Measurements from ENCODE around the gene CHSY1. TPM values are rescaled to one million over a fixed set of nuclear protein-coding genes. Genes with fewer than 3 reads are reported as not detected.

CHSY1 gene
- total RNA-seq, 1 experiment from 2014 or later: 24.5 TPM

GRCh38 chr15:101158166-101159095 is 93.4 kb downstream of the CHSY1 start:
- DNase-seq (ENCODE audit: extremely low read depth, low read depth): no peak

GRCh38 chr15:101157721-101158120 is 94.1 kb downstream of the CHSY1 start:
- no peak for DNase-seq (ENCODE audit: extremely low read depth, low read depth)

GRCh38 chr15:101156509-101157159 is 95.2 kb downstream of the CHSY1 start:
- no peak for DNase-seq (ENCODE audit: extremely low read depth, low read depth)

GRCh38 chr15:101156061-101156460 is 95.8 kb downstream of the CHSY1 start:
- DNase-seq (ENCODE audit: extremely low read depth, low read depth): no peak

GRCh38 chr15:101153801-101154656 is 97.8 kb downstream of the CHSY1 start:
- DNase-seq (ENCODE audit: extremely low read depth, low read depth): no peak

- no peak for DNase-seq (ENCODE audit: extremely low read depth, low read depth)
These were observed 98.9 kb downstream of the CHSY1 start for GRCh38 chr15:101152914-101153313.

GRCh38 chr15:101151288-101151687 is 100.6 kb downstream of the CHSY1 start:
- no peak for DNase-seq (ENCODE audit: extremely low read depth, low read depth)

GRCh38 chr15:101150723-101151040 is 101.2 kb downstream of the CHSY1 start:
- no peak for DNase-seq (ENCODE audit: extremely low read depth, low read depth)

- DNase-seq (ENCODE audit: extremely low read depth, low read depth): no peak
These were observed 101.8 kb downstream of the CHSY1 start for GRCh38 chr15:101149864-101150722.

GRCh38 chr15:101148881-101149664 is 102.8 kb downstream of the CHSY1 start:
- no peak for DNase-seq (ENCODE audit: extremely low read depth, low read depth)

GRCh38 chr15:101148166-101148880 is 103.5 kb downstream of the CHSY1 start:
- no peak for DNase-seq (ENCODE audit: extremely low read depth, low read depth)

- DNase-seq (ENCODE audit: extremely low read depth, low read depth): no peak
These were observed 104.7 kb downstream of the CHSY1 start for GRCh38 chr15:101147181-101147580.

GRCh38 chr15:101146118-101146702 is 105.6 kb downstream of the CHSY1 start:
- DNase-seq (ENCODE audit: extremely low read depth, low read depth): no peak

GRCh38 chr15:101145362-101145761 is 106.5 kb downstream of the CHSY1 start:
- no peak for DNase-seq (ENCODE audit: extremely low read depth, low read depth)

- no peak for DNase-seq (ENCODE audit: extremely low read depth, low read depth)
These were observed 108.5 kb downstream of the CHSY1 start for GRCh38 chr15:101143321-101143720.

- DNase-seq (ENCODE audit: extremely low read depth, low read depth): no peak
These were observed 109.1 kb downstream of the CHSY1 start for GRCh38 chr15:101142711-101143110.

GRCh38 chr15:101141926-101142527 is 109.8 kb downstream of the CHSY1 start:
- DNase-seq (ENCODE audit: extremely low read depth, low read depth): no peak

GRCh38 chr15:101140697-101141065 is 111.2 kb downstream of the CHSY1 start:
- no peak for DNase-seq (ENCODE audit: extremely low read depth, low read depth)

All from NCI-H460 (cell line).